Neural cell (in vitro differentiated cells): ENCODE measurements around the gene TRMT5.

ENCODE experiments used
- EP300 ChIP-seq: fragments of 450-650 bp; conservative IDR thresholded peaks from 2 replicates; pipeline ENCODE4 v1.6.1; 2014; ENCODE audit warnings: antibody characterized with exemption, mild to moderate bottlenecking, moderate library complexity; ENCODE audit not compliant: poor library complexity, severe bottlenecking
- EZH2 ChIP-seq: fragments of 200-600, 300-800 bp; shearing (Covaris generic), sonication (generic); IDR thresholded peaks from 2 replicates; pipeline ENCODE4 v1.6.1; 2014; ENCODE audit warnings: antibody characterized with exemption, low read length, borderline replicate concordance, mild to moderate bottlenecking; ENCODE audit not compliant: insufficient read depth, poor library complexity, severe bottlenecking
- POLR2AphosphoS5 ChIP-seq: IDR thresholded peaks from 2 replicates; pipeline ENCODE4 v1.6.1; 2012
- SMC3 ChIP-seq: fragments of 450-650 bp; conservative IDR thresholded peaks from 2 replicates; pipeline ENCODE4 v1.6.1; 2014; ENCODE audit warnings: antibody characterized with exemption, mild to moderate bottlenecking, moderate library complexity; ENCODE audit not compliant: poor library complexity
- TAF1 ChIP-seq: IDR thresholded peaks from 2 replicates; pipeline ENCODE4 v1.6.1; 2012; ENCODE audit warnings: low read depth
- TF ChIP-seq, protein P1 (sequence below): fragments of 450-650 bp; IDR thresholded peaks from 2 replicates; pipeline ENCODE4 v1.5.1; 2014; ENCODE audit warnings: antibody characterized with exemption, mild to moderate bottlenecking, moderate library complexity; ENCODE audit not compliant: poor library complexity, severe bottlenecking

GRCh38 chr14:60931218-60931617, 49.7 kb downstream of the TRMT5 start:
- TF ChIP-seq, protein P1, sequence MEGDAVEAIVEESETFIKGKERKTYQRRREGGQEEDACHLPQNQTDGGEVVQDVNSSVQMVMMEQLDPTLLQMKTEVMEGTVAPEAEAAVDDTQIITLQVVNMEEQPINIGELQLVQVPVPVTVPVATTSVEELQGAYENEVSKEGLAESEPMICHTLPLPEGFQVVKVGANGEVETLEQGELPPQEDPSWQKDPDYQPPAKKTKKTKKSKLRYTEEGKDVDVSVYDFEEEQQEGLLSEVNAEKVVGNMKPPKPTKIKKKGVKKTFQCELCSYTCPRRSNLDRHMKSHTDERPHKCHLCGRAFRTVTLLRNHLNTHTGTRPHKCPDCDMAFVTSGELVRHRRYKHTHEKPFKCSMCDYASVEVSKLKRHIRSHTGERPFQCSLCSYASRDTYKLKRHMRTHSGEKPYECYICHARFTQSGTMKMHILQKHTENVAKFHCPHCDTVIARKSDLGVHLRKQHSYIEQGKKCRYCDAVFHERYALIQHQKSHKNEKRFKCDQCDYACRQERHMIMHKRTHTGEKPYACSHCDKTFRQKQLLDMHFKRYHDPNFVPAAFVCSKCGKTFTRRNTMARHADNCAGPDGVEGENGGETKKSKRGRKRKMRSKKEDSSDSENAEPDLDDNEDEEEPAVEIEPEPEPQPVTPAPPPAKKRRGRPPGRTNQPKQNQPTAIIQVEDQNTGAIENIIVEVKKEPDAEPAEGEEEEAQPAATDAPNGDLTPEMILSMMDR: no peak
- no peak for TF ChIP-seq TAF1
- no peak for TF ChIP-seq EZH2
- no peak for TF ChIP-seq EP300
- no peak for TF ChIP-seq SMC3
- TF ChIP-seq POLR2AphosphoS5: no peak
